DOHH2 (cell line): ENCODE results near the gene MGRN1.

Source experiments
- H3F3A ChIP-seq: fragments of 200-600 bp; sonication (generic), shearing (Covaris generic); 2 replicates; pipeline ENCODE4 v1.6.0; 2016; ENCODE audit warnings: antibody characterized with exemption, mild to moderate bottlenecking; ENCODE audit not compliant: control insufficient read depth, insufficient read depth
- H3K27ac ChIP-seq: fragments of 200-600 bp; sonication (generic); 2 replicates; pipeline ENCODE4 v1.5.1; 2014; ENCODE audit warnings: low read depth, mild to moderate bottlenecking, low read length, moderate library complexity
- H3K27me3 ChIP-seq: fragments of 200-600 bp; sonication (generic); 2 replicates; pipeline ENCODE4 v1.6.1; 2014; ENCODE audit warnings: mild to moderate bottlenecking, low read length, mixed read lengths; ENCODE audit not compliant: control insufficient read depth
- H3K36me3 ChIP-seq: fragments of 200-600 bp; sonication (generic); 2 replicates; pipeline ENCODE4 v1.6.1; 2014; ENCODE audit warnings: mild to moderate bottlenecking, low read length, moderate library complexity, mixed read lengths; ENCODE audit not compliant: control insufficient read depth
- H3K4me1 ChIP-seq: fragments of 200-600 bp; sonication (generic); 2 replicates; pipeline ENCODE4 v1.6.1; 2014; ENCODE audit warnings: mild to moderate bottlenecking, low read length, mixed read lengths; ENCODE audit not compliant: control insufficient read depth
- H3K4me2 ChIP-seq: fragments of 200-600 bp; sonication (generic); 2 replicates; pipeline ENCODE4 v1.6.0; 2014; ENCODE audit warnings: mild to moderate bottlenecking, low read length, moderate library complexity
- H3K4me3 ChIP-seq: fragments of 200-600 bp; sonication (generic); 2 replicates; pipeline ENCODE4 v1.5.1; 2014; ENCODE audit warnings: mild to moderate bottlenecking, low read length, mixed read lengths
- H3K79me2 ChIP-seq: fragments of 200-600 bp; sonication (generic); 2 replicates; pipeline ENCODE4 v1.6.1; 2014; ENCODE audit warnings: mild to moderate bottlenecking, low read length, mixed read lengths; ENCODE audit not compliant: control insufficient read depth
- H3K9me2 ChIP-seq: fragments of 200-600 bp; sonication (generic); replicated peaks from 2 replicates; pipeline ENCODE4 v1.6.1; 2014; ENCODE audit warnings: mild to moderate bottlenecking, low read length, mixed read lengths; ENCODE audit not compliant: control insufficient read depth
- H3K9me3 ChIP-seq: fragments of 200-600 bp; sonication (generic); 2 replicates; pipeline ENCODE4 v1.6.1; 2014; ENCODE audit warnings: antibody characterized with exemption, low read length, mixed read lengths; ENCODE audit not compliant: control insufficient read depth, insufficient read depth
- H4K20me1 ChIP-seq: fragments of 200-600 bp; sonication (generic); 2 replicates; pipeline ENCODE4 v1.6.0; 2014; ENCODE audit warnings: low read depth, mild to moderate bottlenecking, antibody characterized with exemption, low read length, moderate library complexity; ENCODE audit not compliant: control insufficient read depth, insufficient read depth
- EZH2phosphoT487 ChIP-seq: fragments of 200-600 bp; sonication (generic); IDR thresholded peaks from 2 replicates; pipeline ENCODE4 v1.6.1; 2017; ENCODE audit warnings: borderline replicate concordance, mild to moderate bottlenecking, antibody characterized with exemption, low read length, moderate library complexity, mixed read lengths
- TF ChIP-seq, protein P1 (sequence below): fragments of 200-600 bp; sonication (generic); IDR thresholded peaks from one replicate; pipeline ENCODE4 v1.5.1; 2014; ENCODE audit warnings: antibody characterized with exemption, mild to moderate bottlenecking, low read depth, low read length; ENCODE audit not compliant: poor library complexity, severe bottlenecking

The MGRN1 gene

GRCh38 chr16:4699046-4699556 is 74.5 kb downstream of the MGRN1 start:
- no peaks in the 10 kb centered on the region for H3K27me3 ChIP-seq
- TF ChIP-seq EZH2phosphoT487: no peak
- TF ChIP-seq, protein P1, sequence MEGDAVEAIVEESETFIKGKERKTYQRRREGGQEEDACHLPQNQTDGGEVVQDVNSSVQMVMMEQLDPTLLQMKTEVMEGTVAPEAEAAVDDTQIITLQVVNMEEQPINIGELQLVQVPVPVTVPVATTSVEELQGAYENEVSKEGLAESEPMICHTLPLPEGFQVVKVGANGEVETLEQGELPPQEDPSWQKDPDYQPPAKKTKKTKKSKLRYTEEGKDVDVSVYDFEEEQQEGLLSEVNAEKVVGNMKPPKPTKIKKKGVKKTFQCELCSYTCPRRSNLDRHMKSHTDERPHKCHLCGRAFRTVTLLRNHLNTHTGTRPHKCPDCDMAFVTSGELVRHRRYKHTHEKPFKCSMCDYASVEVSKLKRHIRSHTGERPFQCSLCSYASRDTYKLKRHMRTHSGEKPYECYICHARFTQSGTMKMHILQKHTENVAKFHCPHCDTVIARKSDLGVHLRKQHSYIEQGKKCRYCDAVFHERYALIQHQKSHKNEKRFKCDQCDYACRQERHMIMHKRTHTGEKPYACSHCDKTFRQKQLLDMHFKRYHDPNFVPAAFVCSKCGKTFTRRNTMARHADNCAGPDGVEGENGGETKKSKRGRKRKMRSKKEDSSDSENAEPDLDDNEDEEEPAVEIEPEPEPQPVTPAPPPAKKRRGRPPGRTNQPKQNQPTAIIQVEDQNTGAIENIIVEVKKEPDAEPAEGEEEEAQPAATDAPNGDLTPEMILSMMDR: no peak
- H3K9me3 ChIP-seq: no peaks in the 10 kb centered on the region
- no peaks in the 10 kb centered on the region for H3K9me2 ChIP-seq
- H4K20me1 ChIP-seq: peaks cover 4% of the 10 kb centered on the region; the same call in 1 of the 2 replicates
- H3K4me3 ChIP-seq: no peak overlapping the region
- H3K4me2 ChIP-seq: no peak overlapping the region
- no peaks in the 10 kb centered on the region for H3F3A ChIP-seq
- peaks cover 38% of the 10 kb centered on the region for H3K36me3 ChIP-seq
- H3K79me2 ChIP-seq: peaks cover 11% of the 10 kb centered on the region
- H3K27ac ChIP-seq: no peak overlapping the region
- H3K4me1 ChIP-seq: peaks cover 6% of the 10 kb centered on the region; the same call in 1 of the 2 replicates

- no peak overlapping the region for H3K4me3 ChIP-seq
- H3F3A ChIP-seq: no peaks in the 10 kb centered on the region
- no peaks in the 10 kb centered on the region for H3K27me3 ChIP-seq
- H3K79me2 ChIP-seq: no peaks in the 10 kb centered on the region
- peaks cover under 1% of the 10 kb centered on the region; the same call in 1 of the 2 replicates for H4K20me1 ChIP-seq
- no peaks in the 10 kb centered on the region for H3K9me2 ChIP-seq
- H3K4me2 ChIP-seq: no peak overlapping the region
- H3K27ac ChIP-seq: no peak overlapping the region
- TF ChIP-seq, protein P1: no peak
- TF ChIP-seq EZH2phosphoT487: no peak
- H3K4me1 ChIP-seq: no peaks in the 10 kb centered on the region
- peaks cover 33% of the 10 kb centered on the region for H3K36me3 ChIP-seq
- no peaks in the 10 kb centered on the region for H3K9me3 ChIP-seq
Measured at GRCh38 chr16:4700380-4700996, 75.9 kb downstream of the MGRN1 start.

DNA sequence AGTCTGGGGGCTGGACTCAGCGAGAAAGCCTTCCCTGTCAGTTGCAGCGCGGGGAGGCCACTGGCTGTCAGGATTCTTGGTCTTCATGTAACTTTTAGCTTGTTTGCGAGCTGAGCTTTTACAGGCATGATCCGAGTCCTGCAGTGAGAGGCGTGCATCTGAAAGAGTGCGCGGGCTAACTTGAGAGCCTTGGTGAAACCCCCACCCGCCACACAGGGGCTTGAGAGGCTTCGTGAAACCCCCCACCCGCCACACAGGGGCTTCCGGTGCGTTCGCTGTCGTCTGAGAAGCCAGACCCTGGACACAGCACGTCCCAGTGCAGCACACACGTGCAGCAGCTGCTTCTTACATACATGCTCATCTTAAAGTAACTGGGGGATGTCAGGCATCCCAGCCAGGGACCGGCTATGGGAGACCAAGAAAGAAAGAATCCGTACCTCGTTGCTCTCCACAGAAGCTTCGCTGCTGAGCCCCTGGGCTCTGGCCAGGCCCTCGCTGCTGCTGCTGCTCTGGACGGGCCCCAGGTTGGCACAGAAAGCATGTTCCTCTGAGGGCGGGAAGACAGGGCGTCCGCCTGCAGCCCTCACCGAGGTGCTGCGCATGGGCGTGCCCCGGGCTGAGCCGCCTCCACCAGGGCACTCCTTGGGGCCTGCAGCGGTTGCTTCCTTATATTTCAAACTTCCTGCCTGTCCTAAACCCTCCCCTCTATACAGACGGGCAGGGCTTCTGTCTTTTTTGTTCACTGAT is 76.5 kb downstream of the MGRN1 start:
- Histone ChIP-seq H3K9me2 (no peaks in the 10 kb centered on the region), H3K4me2 (no peak overlapping the region), H3K9me3 (no peaks in the 10 kb centered on the region), H3F3A (no peaks in the 10 kb centered on the region), H3K27ac (no peak overlapping the region), H3K27me3 (no peaks in the 10 kb centered on the region), H3K36me3 (peaks cover 27% of the 10 kb centered on the region), H3K79me2 (no peaks in the 10 kb centered on the region), H3K4me1 (no peaks in the 10 kb centered on the region), H4K20me1 (no peaks in the 10 kb centered on the region; the same call in 1 of the 2 replicates), H3K4me3 (no peak overlapping the region)
- no peak for TF ChIP-seq EZH2phosphoT487
- TF ChIP-seq, protein P1: no peak
